Panc1 (cell line): ENCODE data around the gene HOXA11.

Source experiments
- CTCF ChIP-seq: fragments of 450-650 bp; IDR thresholded peaks from 2 replicates; pipeline ENCODE4 v1.5.1; 2017; ENCODE audit warnings: mild to moderate bottlenecking
- POLR2AphosphoS5 ChIP-seq: IDR thresholded peaks from 2 replicates; pipeline ENCODE4 v1.6.1; 2012; ENCODE audit warnings: mild to moderate bottlenecking, low read depth, low read length, moderate library complexity
- SIN3A ChIP-seq: IDR thresholded peaks from 2 replicates; pipeline ENCODE4 v1.6.1; 2012; ENCODE audit warnings: low read depth, mild to moderate bottlenecking, low read length, moderate library complexity, borderline replicate concordance; ENCODE audit not compliant: insufficient read depth
- TCF7L2 ChIP-seq: IDR thresholded peaks from 2 replicates; pipeline ENCODE4 v1.6.1; 2011; ENCODE audit warnings: mild to moderate bottlenecking, low read depth, low read length, inconsistent platforms

DNA sequence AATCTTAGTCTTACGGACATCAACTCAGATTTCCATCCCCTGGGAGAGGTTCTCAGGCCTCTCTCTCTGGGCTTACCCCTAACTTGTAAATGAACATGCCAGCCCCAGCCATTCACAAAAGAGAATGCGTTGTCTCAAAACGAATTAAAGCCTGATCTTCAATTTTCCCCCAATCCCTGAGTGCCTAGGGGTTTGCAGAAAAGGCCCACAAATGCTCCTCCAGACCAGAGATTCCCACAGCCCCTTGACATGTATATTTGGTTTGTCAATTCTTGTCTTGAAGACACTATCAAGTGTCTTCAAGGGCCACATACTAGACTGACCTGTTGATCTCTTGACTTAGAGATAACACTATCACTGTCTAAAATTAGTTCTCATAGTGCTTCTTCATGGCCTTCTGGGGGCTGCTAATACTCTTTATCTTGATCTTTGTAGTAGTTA, 26.8 kb upstream of the HOXA11 start:
- no peak for TF ChIP-seq POLR2AphosphoS5
- no peak for TF ChIP-seq CTCF
- no peak for TF ChIP-seq TCF7L2
- TF ChIP-seq SIN3A = no peak
